NCI-H1930 (cell line): Measurements from ENCODE around the gene ATG13.

Experiments
- DNase-seq, 2 experiments: peaks; one replicate each; lab custom pipeline; 2025; lab: John Stamatoyannopoulos, UW

ATG13 gene

DNA sequence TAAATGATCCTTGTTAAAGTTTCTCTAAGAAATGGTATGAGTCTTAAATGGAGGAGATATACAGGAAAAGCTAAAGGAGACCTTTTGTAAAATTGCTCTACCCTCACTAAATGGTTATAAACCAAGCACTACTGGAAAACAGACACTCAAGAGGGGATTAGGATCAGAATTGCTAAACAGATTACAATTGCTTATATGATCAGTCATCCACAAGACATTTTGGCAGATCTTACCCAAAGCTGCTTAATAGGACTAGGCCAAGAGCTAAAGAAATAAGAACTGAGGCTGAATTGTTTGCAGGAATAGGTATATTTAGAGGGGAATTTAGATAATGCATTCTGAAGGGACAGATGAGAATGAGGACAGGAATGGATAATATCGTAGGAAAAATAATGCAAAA lies 9.8 kb upstream of the ATG13 start:
- no peak for DNase-seq

DNA sequence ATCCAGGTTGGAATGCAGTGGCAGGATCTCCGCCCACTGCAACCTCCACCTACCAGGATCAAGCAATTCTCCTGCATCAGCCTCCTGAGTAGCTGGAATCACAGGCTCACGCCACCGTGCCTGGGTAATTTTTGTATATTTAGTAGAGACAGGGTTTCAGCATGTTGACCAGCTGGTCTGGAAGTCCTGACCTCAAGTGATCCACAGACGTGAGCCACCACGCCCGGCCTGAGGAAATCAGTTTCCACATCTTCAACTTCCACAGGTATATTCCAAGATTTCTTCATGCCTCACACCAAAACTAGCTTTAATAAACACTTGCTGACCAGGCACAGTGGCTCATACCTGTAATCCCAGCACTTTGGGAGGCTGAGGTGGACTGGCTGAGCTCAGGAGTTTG lies 8.0 kb upstream of the ATG13 start:
- no peak for DNase-seq

DNA sequence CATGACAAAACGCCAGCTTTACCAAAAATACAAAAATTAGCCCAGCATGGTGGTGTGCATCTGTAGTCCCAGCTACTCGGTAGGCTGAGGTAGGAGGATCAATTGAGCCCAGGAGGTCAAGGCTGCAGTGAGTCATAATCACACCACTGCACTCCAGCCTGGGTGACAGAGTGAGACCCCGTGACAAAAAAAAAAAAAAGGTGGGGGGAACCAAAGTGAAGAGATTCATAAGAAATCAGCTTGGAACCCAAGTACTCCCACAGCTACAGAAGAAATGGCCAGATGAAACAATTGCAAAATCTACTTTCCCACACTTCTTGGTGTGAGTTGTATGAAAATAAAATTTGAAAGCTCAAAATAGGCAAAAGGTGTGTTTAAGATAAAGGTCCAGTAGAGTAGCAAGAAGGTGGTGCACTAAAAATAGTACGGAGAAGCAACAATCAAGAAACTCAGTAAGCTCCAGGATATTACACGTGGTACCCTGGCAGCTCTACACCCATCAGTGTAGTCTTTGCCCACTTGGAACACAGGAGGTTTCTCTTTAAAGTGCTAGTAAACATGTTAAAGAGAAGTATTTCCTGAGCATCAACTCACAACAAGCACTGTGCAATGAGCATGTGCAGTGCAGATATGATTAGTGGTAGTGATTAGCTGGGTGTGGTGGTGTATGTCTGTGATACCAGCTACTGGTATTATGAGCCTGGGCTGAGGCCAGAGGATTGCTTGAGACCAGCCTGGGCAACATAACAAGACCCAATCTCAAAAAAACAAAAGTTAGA lies 5.6 kb upstream of the ATG13 start:
- DNase-seq = no peak

DNA sequence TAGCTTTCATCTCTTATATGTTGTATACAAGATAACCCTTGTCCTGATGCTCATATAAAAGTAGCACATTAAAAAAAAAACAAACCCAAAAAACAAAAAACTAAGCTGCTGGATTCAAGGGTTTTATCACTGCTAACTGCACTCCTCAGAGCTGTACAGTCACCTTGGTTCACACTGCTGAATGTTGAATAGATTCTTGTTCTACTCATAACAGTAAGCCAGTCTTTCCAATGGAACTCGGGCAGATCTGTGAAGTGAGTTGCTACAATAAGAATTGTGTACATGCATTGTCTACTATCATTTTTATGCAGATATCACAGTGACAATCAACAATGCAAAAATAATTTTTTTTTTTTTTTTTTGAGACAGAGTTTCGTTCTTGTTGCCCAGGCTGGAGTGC lies 5.0 kb upstream of the ATG13 start:
- DNase-seq = no peak

DNA sequence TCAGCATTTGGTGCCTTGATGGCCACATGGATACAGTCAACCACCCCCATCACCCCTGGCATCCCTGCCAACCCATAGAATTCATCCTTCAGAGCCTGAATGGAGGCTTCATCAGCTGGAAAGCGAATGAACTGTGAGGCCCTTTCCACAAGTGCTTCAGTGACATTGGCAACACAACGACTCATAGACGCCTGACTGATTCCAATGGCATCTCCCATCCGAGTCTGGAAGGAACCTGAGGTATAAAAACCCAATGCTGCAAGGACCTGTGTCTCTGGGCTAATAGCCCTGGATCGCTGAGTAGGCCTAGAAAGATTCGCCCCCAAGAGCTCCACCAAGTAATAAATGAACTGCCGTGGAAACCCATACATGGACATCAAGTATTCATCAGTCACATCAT lies 1.6 kb upstream of the ATG13 start:
- DNase-seq = no peak

DNA sequence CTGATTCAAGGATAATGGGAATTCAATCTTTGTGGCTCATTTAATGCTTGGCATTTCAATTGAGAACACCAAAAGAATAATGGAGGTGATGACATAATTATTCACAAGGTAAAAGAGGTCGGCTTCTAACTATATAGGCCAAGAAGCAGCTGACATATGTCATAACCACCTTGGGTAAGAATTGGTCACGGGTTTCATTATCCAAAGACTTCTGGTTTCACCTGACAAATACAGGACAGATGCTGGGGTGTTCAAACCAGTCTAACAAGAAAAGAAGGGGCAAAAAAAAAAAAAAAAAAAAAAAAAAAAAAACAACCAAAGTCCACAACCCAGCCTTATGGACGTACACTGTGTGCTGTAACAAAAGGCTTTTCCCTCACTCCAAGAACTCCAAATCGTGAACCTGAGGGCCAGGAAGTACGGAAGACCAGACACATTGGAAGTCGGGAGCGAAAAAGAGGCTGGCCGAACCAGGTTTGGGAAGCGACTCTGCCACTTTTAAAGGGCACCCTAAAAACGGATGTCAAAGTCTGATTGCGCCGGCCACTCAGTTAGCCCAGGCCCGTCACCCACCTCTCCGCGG lies 711 bp upstream of the ATG13 start:
- DNase-seq = no peak

DNA sequence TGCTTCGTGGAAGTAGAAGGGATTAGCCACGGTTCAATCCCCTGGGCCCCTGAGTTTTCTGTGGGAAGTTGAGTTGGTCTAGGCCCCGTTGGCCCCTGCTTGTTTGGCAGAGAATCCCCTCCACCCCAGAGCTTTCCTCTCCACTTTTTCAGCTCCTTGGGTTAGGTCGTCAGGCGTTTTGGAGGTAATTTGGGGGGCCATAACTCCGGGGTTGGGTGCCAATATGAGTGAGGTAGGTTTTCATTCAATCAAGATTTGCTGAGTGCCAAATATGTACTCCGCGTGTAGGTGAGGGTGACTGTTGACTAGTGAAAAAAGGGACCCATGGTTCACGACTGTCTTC lies 590 bp downstream of the ATG13 start:
- DNase-seq = no peak

DNA sequence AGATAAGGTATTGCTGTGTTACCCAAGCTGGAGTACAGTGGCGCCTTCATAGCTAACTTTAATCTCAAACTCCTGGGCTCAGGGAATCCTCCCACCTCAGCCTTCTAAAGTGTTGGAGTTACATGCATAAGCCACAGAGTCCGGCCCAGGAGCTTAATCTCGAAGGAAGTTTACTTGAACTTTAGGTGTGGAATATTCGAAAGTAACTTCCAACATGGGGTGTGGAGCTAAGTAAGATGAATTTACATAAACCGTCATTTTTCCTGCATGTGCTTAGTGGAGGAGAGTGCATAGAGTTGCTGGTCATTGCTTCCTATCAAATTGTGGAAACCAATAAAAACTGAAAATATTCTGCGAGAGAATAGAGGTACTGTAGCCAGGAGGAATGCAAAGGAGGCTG lies 1.5 kb downstream of the ATG13 start:
- DNase-seq = no peak

DNA sequence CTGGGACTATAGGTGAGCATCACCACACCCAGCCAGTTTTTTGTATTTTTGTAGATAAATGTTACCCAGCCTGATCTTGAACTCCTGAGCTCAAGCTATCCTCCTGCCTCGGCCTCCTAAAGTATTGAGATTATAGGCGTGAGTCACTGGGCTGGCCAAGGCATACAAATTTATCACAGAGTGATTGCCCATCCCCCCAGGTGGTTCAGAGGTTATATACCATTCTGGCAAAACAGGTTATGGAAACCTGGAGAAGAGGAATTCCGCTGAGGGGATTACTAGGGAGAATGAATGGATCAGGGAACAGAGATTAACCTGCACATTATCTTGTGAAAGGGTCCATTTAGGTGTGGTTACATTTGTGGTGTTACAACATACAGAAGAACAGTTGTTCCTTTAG lies 8.1 kb downstream of the ATG13 start:
- no peak for DNase-seq

DNA sequence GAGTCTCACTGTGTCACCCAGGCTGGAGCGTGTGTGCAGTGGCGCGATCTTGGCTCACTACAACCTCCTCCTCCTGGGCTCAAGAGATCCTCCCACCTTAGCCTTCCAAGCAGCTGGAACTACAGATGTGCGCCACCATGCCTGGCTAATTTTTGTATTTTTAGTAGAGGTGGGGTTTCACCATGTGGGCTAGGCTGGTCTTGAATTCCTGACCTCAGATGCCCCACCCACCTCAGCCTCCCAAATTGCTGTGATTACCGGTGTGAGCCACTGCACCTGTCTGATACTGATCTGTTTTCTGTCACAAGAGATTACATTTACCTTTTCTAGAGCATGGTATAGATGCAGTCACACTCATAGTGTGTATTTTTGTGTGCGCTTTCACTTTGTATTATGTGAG lies 11.6 kb downstream of the ATG13 start:
- DNase-seq = no peak

DNA sequence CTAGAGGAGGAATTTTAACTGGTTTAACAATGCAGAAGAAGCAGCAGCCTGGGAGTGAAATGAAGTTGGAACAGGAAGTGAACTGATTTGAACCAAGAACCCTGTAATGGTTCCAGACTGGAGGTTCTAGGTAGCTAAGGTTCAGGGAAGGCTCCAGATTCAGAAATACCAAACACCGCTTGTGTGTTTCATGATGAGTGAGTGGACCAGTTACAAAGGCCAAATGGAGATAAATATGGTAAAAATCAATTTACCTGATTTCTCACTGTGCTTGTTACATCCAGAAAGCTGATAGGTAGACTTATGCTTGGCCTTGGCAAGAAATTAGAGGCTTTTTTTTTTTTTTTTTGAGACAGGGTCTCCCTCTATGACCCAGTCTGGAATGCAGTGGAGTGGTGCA lies 12.9 kb downstream of the ATG13 start:
- no peak for DNase-seq

DNA sequence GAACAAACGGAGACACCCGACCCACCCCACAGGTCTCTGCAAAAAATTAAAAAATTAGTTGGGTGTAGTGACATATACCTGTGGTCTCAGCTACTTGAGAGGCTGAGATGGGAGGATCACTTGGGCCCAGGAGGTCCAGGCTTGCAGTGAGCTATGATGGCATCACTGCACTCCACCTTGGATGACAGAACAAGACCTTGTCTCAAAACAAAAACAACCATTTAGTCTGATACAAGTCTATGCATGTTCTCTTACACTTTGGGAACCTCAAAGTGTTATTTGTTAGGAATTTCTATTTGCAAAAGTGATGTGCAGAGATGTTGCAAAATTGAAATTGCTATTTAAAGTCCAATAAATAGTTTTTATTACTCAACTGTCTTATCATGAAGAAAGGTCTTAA lies 14.3 kb downstream of the ATG13 start:
- DNase-seq = no peak

DNA sequence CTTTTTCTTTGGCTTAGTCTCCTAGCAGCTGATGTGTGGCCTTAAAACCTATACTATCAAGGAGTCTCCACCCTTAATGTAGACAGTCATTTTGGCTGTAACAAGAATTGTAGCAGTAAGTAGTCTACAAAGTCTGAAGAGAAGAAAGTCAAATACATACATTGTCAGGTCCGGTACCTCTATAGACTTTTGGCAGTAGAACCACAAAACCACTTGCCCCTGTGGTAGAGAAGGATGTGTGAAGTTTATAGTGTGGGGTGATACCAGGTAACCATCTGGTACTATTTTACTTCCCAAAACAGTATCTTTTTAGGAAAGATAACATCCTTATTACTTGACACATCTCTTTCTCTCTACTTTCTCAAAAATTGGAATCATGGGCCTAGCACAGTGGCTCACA lies 15.1 kb downstream of the ATG13 start:
- no peak for DNase-seq

DNA sequence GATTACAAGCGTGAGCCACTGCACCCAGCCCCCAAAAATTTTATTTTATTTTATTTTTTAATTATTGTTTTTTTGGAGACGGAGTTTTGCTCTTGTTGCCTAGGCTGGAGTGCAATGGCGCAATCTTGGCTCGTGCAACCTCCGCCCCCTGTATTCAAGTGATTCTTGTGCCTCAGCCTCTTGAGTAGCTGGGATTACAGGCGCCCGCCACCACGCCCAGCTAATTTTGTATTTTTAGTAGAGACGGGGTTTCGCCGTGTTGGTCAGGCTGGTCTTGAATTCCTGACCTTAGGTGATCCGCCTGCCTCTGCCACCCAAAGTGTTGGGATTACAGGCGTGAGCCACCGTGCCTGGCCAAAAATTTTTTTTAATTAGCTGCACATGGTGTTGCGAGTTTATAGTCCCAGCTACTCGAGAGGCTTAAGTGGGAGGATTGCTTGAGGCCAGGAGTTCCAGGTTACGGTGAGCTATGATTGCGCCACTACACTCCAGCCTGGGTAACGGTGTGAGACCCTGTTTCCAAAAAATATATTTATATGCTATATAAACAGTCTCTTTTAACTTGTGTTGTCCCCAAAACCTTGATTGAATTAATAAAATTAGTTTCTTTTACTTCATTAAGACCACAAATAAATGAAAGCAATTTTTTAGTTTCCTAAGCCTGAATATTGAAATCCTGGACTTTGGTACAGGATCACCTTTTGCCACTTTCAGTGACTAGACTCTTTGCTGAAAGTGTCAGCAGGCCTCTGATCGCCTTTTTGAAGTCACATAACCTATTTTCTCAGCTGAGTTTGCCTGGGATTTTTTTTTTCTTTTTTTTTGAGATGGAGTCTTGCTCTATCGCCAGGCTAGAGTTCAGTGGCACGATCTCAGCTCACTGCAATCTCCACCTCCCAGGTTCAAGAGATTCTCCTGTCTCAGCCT lies 16.2 kb downstream of the ATG13 start:
- no peak for DNase-seq

DNA sequence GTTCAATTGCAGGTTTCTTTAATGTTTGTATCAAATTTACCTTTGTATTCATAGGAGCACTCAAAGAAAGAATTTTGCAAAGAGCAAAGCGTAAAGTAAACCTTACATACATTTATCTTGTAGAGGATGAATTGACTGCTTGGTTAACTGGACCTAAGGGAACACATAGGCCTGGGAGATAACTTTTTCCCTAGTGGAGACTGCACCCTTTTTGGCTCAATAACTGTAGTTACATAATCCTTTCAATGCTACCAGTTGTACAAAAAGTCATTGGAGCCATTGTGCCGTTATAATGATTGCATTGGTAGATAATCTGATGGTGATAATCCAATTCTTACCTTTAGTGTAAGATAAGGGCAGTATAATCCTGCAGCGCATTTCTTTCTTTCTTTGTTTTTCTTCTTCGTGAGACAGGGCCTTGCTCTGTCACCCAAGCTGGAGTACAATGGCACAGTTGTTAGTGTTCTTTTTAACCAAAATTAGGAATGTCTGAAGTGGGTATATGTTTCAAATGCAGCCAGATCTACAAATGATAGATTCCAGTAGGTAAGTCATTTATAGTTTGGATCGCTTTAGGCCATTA lies 18.3 kb downstream of the ATG13 start:
- DNase-seq = no peak

DNA sequence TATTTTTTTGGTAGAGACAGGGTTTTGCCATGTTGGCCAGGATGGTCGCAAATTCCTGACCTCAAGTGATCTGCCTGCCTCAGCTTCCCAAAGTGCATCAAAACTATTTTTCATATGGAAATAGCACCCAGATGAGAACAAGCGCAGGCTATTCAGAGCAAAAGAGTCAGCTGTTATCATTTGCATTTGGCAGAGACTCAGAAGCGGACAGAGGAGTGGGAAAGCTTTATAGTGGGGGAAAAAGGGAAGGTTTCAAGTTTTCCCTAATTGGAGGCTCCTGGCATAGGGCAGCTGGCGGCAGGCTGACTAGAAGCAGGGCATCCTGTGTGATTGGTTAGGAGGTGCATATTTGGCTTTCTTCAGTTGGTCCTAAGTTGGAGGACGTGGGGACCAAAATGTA lies 20.2 kb downstream of the ATG13 start:
- no peak for DNase-seq

DNA sequence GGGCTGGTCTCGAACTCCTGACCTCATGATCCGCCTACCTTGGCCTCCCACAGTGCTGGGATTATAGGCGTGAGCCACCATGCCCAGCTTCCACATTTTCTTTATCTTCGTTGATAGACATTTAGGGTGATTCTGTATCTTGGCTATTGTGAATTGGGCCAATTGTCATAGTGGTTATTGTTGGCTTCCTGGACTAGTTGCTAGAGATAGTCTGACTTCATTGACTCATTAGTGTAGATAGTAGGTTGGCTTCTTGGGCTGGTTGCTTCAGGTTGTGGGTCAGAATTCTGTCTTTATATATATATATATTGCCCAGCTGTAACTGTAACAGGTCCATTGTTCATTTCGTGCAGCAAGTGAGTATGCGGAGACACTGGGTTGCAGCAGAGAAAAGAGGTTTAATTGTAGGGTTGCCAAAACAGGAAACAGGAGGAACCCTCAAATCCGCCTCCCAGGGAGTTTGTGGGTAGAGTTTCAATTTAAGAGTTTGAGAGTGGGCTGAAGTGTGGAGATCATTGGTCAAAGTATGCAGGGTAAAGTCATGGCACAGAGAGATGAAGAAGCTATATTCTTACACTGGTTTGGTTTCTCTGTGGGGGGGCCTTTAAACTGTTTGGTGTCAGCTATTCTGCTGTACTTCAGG lies 22.0 kb downstream of the ATG13 start:
- DNase-seq = no peak

DNA sequence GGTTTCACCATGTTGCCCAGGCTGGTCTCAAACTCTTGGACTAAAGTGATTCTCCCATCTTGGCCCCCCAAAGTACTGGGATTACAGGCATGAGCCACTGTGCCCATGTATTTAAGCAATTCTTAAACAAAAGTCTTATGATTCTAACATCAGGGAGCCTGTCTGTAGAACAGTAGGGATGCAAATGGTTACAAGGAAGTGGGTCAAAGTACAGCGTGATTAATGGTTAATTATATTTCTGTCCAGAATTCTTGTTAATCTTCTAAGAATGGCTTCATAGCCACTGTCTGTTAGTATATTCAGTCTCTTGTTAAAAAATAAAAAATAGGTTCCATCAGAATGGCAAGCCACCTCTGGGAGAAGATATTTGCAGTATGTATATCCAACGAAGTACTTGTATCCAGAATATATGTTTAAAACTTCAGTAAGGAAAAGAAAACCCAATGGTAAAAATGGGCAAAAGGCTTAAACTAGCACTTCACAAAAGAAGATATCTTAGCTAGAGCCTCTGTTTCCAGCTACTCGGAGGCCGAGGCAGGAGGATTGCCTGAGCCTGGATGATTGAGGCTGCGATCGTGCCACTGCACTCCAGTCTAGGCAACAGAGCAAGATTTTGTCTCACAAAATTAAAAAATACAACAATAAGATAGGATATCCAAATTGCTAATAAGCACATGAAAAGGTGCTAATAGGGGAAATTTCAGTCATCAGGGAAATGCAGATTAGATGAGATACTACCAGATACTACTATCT lies 22.9 kb downstream of the ATG13 start:
- no peak for DNase-seq

DNA sequence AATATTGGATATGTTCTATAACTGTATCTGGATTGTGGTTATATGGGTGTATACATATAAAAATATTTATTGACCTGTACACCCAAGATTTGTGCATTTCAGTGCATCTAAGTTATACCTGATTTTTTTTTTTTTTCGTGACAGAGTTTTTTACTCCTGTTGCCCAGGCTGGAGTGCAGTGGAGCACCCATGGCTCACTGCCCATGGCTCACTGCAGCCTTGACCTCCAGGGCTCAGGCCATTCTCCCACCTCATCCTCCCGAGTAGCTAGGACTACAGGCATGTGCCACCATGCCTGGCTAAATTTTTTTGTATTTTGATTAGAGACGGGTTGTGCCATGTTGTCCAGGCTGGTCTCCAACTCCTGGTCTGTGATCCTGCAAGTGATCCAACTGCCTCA lies 24.3 kb downstream of the ATG13 start:
- no peak for DNase-seq

DNA sequence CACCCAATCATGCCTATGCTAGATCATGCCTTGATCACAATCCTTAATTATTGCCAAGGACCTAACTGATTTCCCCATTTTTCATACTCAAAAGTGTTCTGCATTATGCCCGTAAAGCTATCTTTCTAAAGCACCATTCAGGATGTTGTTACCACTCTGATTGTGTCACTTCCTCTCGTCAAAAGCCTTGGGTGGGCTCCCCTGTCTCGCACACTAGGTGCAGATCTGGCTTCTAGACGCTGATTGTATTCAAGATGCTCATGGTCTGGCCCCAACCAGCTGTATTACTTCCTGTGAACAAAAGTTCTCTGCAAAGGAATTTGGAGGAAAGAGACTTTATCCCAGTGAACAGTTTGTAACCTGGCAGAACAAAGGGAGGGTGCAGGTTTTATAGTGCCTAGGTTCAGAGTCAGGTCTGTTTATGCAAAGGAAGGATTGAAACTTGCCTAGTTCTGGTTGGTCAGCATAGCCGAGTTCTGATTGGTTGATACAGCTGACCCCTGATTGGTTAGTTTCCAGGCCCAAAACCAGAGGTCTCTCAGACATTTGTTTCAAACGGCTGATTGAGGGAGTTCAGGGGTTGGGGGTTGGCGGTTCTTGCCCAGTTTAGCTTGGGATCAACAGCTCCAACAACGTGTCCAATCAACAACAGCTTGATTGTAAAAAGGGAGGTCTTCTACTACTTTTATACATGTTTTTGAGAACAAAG lies 25.4 kb downstream of the ATG13 start:
- DNase-seq = no peak

DNA sequence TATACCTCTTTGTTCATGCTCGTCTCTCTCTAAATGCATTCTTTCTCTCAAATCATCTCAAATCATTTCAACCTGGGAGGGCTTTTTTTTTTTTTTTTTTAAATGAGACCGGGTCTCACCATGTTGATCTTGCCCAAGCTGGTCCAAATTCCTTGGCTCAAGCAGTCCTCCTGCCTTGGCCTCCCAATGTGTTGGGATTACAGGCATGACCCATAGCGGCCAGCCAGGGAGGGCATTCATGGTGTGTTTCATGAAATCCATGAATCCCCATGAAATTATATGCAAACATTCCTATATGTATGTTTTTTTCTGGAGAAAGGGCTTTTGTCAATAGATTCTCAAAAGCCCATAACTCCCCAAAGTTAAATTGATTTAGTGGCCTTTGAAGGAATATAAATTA lies 26.2 kb downstream of the ATG13 start:
- no peak for DNase-seq
